Kidney glomerular epithelial cell (primary cell): Measurements from ENCODE around the gene ERCC6L2.

Experiments
- DNase-seq: peaks from one replicate; lab custom pipeline; 2025; lab: John Stamatoyannopoulos, UW

ERCC6L2 gene, protein sequence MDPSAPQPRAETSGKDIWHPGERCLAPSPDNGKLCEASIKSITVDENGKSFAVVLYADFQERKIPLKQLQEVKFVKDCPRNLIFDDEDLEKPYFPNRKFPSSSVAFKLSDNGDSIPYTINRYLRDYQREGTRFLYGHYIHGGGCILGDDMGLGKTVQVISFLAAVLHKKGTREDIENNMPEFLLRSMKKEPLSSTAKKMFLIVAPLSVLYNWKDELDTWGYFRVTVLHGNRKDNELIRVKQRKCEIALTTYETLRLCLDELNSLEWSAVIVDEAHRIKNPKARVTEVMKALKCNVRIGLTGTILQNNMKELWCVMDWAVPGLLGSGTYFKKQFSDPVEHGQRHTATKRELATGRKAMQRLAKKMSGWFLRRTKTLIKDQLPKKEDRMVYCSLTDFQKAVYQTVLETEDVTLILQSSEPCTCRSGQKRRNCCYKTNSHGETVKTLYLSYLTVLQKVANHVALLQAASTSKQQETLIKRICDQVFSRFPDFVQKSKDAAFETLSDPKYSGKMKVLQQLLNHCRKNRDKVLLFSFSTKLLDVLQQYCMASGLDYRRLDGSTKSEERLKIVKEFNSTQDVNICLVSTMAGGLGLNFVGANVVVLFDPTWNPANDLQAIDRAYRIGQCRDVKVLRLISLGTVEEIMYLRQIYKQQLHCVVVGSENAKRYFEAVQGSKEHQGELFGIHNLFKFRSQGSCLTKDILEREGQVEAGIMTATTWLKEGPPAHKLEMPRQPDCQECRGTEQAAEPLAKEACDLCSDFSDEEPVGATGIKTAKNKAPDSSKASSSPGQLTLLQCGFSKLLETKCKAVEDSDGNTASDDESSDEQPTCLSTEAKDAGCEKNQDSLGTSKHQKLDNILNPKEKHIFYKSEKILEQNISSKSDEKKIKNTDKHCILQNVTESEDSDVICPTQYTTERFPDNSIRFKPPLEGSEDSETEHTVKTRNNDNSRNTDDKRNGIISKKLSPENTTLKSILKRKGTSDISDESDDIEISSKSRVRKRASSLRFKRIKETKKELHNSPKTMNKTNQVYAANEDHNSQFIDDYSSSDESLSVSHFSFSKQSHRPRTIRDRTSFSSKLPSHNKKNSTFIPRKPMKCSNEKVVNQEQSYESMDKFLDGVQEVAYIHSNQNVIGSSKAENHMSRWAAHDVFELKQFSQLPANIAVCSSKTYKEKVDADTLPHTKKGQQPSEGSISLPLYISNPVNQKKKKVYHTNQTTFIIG (N-terminal part only)

DNA sequence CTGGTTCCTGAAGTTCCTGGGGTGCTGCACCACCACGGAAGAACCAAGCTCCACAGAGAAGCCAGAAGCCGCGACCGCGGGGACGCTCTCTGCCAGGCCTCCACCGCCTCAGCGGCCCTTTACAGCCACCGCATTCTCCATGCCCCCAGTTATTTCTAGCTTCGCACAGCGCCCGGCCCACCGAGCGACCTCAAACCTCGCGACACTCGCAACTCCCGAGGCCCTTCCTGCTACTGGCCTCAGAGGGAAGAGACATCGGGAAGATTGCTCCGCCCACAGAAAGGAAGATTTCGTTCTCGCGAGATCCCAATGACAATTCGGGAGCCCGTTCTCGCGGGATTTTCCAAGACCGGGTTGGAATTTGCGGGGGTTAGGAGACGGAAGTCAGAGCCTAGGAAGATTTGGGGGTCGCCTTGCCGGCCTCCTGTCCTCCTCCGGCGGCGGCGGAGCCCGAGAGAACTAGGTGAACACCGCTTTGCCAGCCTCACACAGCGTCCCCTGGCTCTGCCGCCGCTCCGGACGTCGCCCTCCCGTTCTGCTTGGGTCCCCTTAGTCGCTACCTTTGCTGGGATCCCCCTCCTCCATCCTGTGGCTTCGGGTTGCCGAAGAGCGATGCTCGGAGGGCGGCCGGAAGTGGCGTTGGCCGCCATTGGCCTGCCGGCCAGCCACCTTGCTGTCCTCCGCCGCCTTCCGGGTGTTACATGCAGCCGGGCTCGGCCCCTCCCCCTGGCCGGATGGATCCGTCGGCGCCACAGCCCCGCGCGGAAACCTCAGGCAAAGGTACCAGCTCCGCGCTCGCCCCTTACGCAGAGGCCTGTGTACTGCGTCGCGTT is at the start of gene ERCC6L2:
ERCC6L2 (plus strand) TSS at position 387 of the 833 bp plus-strand sequence; CDS start at position 735, 348 bp downstream.
- peak; percentile 92 for DNase-seq

DNA sequence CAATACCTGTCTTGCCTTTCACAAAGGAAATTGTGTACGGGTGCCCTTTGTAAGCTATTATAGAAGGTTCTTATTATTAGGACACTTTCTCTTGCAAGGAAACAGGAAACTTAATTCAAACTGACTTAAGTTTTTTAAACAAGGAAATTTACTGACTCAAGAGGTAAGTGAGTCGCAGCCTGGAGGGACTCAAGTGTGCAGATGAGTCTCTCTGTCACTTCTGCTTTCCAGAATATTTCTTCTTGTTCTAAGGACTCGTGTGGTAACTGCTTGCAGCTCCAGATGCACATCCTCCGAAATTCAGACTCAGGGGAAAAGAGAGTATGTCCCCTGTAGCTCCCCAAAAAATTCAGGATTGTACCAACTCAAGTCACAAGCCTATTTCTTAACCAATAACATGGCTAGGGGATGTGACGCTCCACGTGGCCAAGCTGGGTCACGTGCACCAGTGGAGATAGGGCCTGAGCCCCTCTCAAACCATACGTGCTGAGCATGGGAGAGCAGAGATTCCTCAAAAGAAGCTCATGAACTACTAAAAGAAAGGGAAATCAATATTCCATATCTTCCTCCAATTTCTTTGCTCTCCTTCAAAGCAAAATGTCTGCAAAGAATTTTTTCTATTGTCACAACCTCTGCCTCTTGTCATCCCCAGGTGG is 49.2 kb upstream of the ERCC6L2 start:
- DNase-seq = no peak

DNA sequence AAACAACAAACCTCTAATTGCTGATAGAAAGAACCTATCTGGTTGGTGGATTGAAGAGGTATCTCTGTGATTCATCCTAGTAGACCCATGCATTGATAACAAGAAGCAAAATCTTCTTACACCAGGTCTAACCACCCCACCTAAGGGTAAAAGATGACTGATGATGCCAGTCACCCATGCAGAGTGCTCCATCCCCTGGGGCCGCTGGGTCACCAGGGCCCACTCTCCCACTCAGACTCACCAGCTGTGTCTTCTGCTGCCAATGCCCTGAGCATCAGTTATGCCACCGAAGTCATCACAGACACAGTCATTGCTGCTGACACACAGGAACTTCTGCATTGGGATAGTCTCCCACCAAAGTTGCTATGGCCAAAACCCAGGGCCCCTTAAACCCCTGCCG is 44.7 kb upstream of the ERCC6L2 start:
- DNase-seq = no peak

DNA sequence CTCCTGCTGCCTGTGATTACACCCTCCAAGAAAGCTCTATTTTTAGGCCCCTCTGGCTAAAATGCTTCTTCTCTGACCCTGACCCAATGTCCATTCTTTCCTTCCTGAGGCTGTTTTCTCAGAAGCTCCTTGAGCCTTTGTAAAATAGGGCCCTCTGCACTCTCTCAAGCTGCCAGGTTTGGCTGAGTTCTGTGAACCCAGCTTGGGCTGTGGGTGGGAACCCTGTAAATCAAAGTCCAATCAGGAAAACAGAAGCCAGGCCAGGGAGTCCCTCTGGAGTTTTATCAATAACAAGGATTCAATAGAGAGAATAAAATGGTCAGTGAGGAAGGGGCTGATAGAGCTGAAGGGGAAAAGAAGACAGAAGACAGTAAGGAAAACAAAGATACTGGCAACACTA is 43.7 kb upstream of the ERCC6L2 start:
- no peak for DNase-seq

DNA sequence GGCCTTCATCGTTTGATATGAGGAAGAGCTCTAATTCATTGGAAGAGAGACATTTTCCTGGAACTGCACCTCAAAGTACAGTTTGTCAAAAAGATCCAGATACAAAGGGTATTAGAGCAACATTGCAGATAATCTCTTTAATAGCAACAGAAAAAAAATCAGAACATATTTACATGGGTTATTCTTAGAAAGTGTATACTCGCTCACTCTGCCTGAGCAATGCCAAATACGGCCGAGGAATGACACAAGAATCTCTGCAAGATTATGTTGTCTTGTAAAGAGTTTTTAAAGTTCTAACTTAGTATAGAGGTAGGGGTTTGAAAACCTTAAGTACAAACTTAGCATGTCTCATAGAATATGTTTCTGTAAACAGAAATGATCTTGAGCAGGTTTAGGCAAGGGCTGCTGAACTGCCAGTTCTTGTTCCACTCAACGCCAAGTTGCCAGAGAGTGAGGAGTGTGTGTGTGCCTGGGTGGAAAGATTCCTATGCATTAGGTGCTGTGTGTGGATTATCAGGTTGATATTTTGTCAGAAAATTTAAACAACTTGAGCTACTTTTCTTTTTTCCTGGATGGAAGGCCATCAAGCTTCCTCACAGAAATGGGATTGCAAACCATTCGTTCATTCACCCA is 41.8 kb upstream of the ERCC6L2 start:
- DNase-seq = no peak

DNA sequence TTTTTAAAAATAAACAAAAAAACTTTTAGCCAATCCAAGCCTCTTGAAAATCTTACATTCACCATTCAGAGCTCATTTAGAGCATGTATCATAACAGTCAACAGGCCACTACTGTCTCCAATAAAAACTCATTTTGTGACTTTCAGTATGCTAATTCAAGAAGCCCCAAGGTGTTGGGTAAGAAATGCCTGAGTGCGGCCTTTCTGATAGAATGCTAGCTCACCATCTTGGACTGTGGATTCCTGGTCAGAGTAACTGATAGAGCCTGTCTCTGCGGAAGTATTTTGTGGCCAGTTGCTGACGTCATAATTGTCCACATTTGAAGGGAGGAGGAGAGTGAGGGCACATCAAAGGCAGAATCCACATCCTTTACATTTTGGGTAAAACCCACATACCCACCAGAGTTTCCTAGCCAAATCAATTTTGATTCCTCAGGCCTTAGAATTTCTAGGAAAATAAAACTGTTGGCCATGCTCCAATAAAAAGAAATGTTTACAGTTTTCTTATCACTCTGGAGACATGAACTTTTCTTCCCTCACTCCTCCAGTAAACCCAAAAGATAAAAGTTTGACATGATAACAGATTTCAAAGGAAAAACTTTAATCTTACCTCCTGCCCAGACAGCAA is 41.1 kb upstream of the ERCC6L2 start:
- no peak for DNase-seq

DNA sequence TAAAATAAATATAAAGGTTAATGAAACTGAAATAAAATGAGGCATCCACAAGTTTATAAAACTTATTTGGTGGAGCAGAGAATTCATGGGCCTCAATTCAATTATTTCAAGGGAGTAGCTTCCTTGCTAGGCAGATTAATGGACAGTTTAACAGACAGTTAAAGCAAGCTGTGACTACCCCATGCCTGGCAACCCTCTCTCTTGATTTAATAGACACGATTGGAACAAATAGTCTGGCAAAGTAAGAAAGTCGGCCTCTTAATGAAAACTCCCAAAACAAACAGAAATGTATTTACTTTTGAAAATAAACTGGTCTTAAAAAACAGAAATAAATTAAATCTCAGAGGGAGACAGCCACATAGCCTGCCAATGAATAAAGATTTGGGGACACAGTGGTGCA is 40.1 kb upstream of the ERCC6L2 start:
- DNase-seq = no peak

DNA sequence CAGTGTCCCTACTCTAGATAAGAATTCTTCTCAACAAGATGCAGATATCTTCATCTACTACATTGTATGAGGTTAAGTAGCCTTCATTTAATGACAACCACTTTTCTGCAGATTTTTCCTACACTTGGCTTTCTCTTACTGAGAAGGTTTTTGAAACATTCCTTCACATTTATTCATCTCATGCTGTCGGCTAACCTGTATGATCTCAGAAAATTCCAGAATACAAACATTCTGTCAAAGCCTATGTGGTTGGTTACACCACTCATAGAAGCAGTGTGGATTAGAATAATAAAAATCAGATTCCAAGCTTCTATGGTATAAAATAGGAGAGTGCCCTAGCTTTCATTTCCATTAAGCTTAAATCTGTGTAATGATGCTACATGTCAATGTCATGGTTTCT is 39.4 kb upstream of the ERCC6L2 start:
- DNase-seq = peak; percentile 16

DNA sequence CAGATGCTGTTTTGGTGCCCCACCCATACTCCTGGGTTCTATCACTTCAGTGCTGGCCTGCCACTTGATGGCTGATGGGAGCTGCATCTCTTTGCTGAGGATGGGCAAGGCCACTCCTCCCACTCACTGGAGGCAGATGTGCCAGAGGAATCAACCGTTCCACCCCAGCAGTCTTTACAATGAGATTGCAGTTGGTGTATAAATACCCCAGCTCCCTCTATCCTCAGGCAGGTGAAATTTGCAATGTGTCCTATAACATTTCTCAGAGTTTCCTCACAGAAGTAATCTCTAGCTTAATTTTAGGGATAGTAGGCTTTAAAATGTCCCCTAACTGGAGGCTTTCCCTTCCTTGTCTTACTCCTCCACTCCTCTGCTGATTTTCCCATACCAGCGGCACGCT is 36.5 kb upstream of the ERCC6L2 start:
- no peak for DNase-seq

DNA sequence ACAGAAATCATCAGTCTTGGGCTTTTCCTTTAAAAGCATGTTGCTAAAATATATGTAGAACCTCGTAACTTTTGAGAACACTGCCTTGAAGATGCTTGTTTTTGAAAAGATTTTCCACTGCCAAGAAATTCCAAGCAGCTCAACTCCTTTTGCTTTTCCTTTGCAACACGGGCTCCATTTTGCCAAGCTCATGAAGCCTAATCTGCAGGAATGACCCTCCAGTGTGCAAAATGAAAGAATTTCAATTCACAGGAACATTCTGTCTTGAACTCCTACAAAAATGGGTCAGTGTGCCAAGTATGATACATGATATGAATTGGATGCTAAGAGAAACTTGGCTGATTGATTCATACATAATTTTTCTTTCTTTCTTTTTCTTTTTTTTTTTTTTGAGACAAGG is 35.4 kb upstream of the ERCC6L2 start:
- DNase-seq = no peak

DNA sequence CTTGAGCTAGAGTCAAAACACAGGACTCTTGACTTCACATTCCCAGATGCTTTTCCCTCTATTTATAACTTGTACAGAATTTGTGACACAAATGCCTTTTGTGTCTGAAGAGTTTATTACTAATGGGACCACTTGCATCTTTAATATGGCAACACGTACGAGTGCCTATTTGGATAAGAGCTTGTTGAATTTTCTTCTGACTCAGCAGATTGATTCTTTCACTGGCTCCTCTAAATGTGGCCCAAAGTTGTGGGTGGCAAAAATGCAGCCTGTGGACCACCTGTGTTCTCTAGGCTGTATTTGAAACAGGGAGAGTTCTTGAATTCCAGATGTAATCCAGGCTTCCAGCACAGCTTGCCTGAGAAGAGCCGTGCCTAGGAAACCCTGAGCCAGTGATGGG is 34.1 kb upstream of the ERCC6L2 start:
- no peak for DNase-seq

DNA sequence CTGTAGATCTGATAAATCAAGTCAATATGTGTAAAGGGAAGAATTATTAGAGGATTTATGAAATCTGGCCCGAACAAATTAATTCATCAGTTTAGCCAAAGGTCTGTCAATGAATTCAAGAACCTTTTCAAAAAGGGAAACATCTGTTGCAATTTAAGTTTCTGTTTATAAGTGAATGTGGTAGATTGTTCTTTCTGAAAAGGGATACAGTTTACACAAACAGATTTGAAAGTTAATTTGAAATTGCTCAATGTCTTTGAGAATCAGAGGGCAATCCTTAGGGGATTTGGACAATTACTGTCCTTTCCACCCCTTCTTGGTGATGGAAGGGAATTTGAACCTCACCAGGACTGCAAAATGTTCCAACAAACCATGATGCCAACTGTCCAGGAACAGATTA is 29.7 kb upstream of the ERCC6L2 start:
- DNase-seq = no peak

DNA sequence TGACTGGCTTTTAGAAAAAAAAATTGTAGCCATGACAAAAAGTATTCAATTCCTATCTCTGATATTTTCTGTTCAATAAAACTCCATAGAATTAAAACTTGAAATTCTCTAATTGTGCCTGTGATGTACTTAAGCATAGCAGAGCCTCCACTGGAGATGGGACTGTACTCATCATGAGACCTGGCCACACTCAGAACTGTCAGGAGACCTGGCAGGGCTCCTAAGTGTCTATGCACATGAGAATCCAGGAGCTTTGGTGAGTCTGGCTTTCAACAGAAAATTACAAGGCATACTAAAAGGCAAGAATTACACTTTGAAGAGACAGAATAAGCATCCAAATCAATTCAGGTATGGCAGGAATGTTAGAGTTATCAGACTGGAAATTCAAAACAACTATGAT is 26.7 kb upstream of the ERCC6L2 start:
- DNase-seq = no peak

DNA sequence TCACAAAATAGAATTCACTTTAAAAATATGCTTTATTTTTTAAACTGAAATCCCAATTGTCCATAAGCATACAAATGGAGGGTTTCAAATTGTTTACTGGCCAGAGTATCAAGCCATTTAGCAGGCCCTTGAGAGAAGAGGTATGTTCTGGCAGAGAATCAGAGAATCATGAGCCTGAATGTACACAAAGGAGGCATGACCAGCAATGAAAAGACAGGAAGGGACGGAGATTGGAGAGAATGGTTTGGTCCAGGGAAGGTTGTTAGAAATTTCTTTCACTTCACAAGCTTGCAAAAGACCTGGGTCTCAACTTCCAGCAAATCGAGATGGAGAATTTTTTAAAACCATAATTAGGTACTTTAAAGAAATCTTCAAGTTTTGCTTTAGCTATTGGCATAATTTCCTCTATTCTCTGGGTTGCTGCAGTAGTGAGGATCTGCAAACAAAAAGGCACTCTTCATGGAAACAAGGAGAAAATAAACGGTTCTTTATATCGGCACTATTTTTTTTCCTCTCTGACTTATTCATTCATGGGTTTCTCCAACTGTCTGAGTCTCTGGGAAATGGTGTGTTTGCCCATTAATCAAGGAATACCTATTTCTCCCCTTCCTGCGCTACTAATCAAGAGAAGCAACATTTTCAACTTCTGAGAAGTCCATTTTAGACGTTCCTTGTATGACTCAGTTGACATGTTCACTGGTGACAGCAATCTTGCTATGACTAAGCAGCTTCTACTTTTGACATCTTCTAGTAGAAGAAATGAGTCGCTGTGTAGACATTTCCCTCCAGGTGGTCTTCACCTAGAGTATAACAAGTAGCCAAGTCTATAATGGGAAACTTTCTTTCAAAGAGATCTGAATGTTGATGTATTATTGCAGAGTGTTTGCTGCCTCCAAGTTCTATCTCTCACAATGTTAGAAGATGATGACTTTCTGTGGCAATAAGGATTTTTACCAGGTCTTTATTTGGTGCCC is 23.1 kb upstream of the ERCC6L2 start:
- peak; percentile 38 for DNase-seq

DNA sequence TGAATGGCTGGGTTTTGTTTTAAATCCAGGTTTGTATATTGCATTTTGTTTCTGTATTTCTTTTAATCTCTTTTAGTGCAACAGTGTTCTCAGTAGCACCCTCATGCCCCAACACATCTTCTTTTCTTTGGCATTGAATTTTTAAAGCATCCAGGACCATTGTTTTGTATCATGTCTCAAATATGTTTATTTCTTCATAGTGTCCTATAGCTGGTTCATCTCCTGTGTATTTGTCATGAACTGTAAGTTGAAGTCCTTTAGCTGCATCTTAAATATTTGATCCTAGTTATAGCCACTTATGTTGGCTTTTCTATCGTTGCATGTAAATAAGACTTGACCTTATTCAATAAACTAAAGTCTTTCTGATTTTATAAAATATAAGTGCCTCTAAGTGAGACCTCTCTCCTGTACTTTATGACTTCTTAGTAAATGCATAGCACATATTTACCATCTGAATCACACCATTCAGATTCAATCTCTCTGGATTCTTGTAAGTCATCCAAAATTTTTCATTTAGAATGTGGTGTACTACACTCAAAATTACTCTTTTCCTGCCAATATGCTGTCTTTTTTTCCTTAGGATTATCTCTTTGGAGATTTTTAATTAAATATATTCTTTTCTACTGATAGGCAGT is 21.0 kb upstream of the ERCC6L2 start:
- peak; percentile 4 for DNase-seq

DNA sequence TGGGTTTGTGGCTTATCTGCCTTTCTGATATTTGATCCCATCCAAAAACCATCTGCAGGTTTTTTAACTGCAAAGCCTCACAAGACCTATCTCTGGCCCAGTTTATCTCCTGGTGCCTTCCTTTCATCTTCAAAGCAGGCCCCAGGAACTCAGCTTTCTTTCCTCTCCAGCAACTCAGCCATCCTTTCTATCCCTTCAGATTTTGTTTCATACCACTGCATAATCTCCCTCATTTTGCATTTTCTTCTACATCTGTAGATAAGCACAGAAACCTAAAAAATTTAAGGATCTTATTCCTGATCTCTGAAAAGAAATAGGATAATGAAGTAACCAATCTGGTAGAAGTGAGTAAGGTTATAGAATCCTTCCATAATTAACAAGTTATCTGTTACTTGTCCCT is 19.5 kb upstream of the ERCC6L2 start:
- DNase-seq = no peak

DNA sequence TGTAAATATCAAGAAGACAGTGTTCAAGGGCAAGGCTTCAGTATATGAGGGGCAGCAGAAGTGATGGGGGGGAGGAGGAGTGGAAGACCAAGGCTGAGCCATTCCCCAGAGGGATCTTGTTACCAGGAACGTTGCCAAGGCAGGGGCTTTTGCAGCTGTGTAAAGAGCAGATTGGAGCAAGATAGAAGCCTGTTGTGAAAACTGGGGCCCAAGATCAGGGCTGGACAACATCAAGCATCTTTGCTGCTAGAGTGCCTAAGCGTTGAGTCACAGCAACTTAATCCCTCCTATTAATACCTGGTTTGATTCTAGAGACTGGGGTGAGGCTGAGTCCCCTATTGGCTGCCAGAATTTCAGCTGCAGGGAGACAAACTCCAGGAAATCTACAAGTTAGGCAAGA is 18.4 kb upstream of the ERCC6L2 start:
- DNase-seq = no peak

DNA sequence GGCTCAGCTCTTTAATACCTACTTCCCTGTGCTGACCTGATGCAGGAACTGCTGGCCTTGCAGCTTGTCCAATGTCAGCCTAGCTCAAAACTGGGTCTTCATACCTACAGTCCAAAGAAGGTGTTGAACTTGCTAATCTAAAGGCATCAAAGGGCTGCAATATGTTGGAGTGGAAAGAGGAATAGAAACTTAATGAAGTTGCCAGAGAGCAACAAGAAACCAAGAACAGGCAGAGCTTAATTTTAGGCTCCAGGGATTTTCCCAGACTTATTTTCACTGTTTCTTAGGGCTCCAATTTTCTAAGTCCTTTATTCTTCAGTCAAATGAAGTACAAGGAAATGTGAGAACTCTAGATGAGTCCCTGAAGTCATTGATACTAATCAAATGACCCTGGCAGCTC is 17.6 kb upstream of the ERCC6L2 start:
- DNase-seq = no peak
